NOMO-1 treated with DMSO at 0.1 percent for 48 hours (cell line): Measurements from ENCODE around the gene CDC42BPG.

ENCODE experiments used
- DNase-seq: peaks from one replicate; lab custom pipeline; 2025; ENCODE audit not compliant: unreplicated experiment; lab: John Stamatoyannopoulos, UW

Gene CDC42BPG

DNA sequence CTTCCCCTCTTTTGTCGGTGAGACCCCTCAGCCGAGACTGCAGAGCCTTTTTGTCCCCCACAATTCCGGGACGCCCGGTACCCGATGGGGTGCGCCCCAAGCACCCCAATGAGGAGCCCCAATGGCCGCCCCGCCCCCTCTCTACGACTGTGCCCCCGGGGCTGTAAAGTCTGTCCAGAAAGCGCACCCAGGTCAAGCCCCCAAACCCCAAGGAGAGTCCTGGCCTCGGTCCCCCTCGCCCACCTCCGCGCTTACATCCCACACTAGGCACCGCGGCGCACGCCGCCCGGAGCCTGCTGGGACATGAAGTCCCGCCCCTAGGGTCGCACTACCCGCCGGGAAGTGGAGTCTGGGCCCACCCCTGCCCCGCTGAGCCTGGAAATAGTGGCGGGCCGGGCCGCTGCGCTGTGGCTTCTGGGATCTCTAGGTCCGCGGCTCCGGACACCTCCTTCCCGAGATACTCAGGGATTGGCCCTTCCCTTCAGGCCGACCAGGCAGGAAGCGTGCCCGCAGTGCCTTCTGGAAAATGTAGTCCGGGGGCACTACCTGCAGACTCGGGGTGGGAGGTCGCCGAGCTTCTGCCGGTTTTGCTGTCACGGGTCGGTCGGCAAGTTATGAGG is 34.1 kb downstream of the CDC42BPG start, which contains the start of gene MEN1:
TSS of gene MEN1 (minus strand) at position 281 of the 620 bp plus-strand sequence. CDS start 442 bp downstream, outside the sequence.
- DNase-seq = peak; percentile 97

DNA sequence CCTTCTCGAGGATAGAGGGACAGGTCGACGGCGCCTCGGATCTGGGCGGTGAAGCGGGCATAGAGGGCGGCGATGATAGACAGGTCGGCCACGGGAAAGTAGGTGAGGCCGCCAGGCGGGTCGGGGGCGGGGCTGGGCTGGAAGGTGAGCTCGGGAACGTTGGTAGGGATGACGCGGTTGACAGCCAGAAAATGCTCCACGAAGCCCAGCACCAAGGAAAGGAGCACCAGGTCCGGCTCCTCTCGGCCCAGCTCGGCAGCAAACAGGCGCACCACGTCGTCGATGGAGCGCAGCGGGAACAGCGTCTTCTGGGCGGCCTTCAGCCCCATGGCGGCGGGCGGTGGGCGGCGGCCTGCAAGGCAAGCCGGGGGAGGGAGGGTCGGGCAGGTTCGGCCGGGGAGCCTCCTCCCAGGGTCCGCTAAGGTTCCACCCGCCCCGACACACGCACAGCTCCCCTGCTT is 34.6 kb downstream of the CDC42BPG start:
- DNase-seq = no peak

DNA sequence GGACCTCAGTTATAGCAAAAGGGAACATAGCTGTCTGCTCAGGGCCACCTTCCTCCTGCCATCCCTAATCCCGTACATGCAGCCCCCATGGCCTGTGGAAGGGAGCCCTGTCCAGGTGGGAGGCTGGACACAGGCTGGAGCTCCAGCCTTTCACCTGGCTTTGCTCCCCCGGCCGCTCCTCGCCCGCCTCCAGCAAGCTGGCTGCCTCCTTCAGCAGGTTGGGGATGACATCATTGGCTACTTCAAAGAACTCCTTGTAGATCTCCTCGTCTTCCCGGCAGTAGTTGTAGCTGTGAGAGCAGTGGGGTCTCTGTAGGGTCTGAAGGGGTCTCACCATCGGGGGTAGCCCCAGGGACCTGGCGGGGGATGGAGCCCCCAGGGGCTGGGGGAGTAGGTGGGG is 39.0 kb downstream of the CDC42BPG start:
- DNase-seq = no peak

DNA sequence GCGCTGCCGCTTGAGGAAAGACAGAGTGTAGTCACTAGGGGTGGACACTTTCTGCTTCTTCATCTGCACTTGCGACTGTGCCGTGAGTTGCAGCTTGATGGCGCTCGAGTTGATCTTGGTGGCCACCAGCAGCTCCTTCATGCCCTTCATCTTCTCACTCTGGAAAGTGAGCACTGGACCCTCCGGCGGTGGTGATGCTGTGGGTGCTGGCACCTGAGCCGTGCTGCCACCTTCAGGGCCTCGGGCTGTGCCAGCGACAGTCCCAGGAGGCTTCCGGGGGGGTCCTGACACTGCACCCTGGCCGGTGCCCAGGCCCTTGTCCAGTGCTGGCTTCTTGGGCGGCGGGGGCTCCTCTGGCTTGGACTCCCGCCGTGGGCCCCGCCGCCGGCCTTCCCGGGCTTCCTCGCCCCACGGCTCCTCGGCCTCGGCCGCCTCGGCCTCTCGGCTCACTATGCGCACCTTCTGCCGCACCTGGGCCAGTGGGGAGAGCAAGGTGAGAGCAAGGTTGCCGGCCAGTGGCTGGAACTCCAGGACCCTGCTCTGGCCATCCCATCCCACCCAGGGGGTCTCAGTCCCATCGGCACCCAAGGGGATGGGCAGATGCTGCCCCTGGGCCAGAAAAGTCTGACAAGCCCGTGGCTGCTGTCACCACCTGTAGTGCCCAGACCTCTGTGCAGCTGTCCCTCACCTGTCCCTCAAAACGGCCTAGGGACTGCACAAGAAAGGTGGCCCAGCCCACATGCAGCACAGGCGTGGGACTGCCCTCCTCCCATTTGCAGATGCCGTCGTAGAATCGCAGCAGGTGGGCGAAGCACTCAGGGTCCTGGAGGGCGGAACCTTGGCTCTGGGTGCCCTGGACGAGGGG is 39.9 kb downstream of the CDC42BPG start:
- no peak for DNase-seq

DNA sequence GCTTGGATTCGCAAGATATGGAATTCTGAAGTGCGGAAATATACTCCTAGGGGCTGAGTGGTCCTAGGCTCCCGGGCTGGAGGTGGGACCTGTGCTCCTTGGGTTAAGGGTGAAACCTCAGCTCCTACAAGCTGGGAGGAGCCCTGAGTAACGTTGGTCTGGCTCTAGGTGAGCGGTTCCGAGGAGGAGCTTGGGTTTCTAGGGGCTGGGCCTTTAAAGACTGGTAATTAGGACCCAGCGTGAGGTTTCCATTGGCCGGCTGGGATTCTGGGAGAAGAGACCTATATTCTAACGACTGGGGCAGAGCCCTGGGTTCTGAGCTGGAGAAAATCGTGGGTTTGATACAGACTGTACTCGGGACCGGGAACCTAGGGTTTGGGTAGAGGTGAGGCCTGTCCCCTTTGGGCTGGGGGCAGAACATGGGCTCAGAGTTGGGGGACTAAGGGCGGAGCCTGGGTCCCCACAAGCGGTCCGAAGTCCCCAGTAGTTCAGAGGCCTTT is 40.6 kb downstream of the CDC42BPG start:
- no peak for DNase-seq

DNA sequence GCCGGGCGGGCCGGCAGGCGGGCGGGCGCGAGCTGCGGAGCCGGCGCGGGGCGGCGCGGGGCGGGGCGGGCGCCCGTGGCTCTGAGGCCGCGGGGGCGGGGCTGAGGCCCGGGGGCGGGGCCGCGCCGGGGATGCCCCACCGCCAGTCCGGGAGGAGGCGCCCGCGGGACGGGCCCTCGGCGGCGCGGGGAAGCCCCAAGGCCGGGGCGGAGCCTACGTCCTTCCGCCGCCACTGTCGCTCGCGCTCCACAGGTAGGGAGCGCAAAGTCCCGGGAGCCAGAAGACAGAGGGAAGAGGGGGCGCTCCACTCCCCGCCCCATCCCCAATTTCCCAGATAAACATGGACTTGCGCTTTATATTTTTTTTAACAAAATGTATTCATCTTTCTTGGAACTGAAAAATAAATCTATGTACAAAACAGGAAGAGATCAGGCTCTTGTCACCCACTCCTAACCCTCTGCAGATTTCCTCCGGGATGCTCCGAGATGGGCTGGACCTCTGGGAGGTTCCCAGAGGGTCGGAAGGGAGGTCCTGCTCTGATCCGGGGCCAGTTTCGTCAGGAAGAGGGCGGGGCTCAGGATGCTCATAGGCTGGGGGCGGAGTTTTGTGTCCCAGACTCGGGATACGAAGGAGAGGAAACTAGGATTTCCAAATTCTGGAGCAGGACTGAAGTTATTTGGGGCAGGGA is 41.2 kb downstream of the CDC42BPG start, which contains the start of gene MAP4K2:
TSS of gene MAP4K2 (minus strand) at position 57 of the 688 bp plus-strand sequence. CDS start 65 bp downstream, outside the sequence.
- DNase-seq = peak; percentile 70

DNA sequence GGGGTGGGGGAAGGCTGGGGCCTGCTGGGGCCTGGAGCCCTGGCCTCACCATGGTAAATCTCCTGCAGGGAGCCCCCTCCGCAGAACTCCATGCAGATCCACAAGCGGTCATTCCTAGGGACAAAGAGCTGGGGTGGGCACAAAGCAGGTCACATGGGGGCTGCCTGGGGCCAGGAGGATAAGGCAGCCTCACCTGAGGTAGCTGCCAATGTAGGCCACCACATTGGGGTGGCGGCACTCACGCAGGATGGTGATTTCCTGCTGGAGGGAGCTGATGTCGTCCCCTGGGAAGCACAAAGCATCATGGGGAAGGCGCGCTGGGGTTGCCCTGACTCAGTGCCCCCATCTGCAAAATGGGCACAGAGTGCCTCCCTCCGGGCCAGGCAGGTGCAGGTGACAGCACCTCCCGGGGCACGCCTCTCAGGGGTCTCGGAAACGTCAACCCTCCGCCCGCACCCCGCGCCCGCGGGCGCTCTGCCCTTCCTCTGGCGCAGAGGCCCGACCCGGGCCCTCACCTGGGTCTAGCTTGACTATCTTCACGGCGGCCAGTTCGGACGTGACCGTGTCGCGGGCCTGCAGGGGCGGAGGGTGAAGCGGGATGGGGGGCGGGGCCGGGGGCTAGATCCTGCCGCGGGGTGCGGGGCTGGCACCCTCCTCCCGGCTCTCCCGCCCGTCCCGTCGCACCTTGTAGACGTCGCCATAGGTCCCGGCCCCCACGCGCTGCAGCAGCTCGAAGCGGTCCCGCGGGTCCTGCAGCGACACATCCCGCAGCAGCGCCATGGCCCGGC is 41.9 kb downstream of the CDC42BPG start:
- no peak for DNase-seq

DNA sequence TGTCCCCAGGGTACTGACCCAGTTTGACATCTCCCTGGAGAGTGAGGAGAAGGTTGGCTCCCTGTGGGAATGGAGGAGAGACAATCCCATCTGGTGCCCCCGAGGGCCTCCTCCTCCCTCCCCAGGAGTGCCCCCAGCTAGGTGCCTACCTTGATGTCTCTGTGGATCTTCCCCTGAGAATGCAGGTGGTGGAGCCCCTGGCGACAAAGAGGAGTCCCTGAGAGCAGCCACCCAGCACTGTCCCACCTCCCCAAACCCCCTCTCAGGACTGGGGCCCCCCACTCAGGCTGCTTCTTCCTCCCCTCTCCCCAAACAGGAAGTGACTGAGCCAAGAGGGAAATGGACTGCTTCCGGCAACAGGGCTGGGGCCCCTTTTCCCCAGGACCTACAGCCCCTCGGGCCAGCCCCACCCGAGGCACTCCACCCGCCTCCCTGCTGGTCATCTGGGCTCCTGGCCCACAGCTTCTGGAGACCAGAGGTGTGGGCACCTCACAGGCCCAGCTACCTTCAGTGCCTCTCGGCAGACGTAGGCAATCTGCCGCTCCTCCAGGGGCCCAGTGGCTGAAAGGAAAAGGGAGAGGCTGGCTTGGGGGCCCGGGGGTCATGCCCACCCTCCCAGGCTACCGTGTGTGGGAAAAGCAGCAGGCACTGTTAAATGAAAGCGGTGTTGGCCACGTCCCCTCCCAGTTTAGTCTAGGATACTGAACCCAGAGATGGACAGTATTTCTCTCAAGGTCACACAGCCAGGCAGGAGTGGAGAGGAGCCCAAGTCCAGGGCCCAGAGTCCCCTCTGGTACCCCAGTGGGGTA is 42.7 kb downstream of the CDC42BPG start:
- peak; percentile 1 for DNase-seq

DNA sequence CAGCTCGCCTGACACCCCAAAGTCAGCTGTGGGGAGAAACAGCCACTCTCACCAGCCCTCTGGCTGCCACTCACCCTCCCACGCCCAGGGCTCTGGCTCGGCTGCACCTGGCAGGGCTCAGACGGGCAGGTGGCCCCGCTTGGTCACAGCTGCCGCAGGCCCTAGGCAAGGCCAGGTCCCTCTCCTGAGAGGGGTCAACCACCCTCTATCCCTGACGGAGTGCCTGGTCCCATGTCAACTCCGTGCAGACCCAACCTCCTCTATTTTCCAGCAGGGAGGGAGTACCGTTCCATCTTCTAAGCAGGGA is 43.3 kb downstream of the CDC42BPG start:
- no peak for DNase-seq

DNA sequence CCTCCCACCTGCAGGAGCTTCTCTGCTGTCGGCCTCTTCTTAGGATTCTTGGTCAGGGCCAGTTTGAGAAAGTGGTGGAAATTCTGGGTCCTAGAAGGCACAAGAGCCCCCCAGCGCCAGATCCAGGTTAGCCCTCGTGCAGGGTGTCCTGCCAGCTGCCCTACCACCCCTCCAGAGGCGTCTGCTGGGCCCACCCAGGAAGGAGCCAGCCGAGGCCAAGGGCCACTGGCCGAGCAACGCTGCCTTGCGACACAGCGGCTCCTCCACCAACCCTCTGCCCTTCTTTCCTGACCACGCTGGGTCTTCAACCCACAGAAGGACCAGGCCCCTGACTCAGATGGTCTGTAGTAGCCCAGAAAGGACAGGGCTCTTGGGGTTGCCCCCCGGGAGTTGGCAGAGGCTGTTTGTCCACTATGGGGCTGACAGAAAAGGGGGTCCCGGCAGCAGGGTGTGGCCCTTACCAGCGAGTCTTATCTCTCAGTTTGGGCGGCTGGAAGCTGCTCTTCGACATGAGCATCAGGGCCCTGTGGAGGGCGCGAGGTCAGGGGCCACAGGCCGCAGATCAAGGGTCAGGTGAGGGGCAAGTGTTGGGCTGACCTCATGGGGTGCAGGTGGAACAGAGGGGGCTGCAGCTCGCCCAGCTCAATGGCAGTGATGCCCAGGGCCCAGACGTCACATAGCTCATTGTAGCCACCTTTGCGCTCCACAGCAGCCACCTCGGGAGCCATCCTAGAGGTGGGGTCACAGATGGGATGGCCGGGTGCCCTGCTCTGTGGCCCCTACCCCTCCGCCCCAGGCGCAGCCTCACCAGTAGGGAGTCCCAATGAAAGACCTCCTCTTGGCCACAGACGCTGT is 43.9 kb downstream of the CDC42BPG start:
- DNase-seq = no peak

DNA sequence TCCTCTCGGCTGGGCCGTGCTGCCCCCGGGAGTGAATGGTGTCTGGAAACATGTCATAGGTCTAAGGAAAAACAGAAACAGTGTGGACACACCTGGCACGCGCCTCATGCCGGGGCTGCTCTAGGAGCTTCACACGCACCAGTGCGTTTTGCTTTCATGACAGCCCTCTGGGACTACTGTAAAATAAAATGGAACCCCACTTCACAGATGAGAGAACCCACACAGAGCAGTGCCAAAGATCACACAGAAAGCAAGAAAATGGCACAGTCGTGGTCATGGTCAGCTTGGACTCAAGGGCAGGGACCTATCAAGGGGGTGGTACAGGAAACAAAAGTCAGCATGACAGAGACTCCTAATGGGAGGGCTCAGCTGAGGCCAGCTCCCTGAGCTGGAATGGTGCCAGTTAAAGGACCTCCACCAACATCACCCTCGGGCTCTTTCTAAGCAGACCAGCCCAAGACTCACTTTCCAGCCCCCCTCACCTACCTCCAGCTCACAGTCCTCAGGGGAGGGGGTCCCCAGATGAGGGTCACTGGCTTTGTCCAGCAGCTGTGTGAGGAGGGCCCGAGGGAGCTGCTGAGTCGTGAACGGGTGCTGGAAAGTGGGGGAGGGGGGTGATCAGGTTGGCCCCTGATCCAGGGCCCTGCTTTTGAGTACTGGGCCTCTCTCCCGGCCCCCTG is 44.7 kb downstream of the CDC42BPG start:
- DNase-seq = no peak

DNA sequence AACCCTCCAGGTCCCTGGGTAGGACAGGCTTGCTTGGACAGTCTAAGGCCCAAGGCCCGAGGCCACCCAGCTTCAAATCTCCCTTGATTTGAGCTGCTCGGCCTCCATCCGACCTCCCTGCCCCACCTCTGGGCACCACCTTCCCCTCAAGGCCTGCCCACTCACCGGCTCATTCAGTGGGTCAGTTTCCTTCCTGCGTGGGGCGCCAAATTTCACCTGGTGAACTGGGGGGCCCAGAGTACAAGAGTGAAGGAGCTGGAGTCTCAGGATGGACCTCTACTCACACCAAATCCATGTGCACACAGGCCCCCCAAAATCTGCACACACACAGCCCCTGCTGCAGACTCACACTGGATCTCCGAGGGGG is 45.2 kb downstream of the CDC42BPG start:
- DNase-seq = no peak

DNA sequence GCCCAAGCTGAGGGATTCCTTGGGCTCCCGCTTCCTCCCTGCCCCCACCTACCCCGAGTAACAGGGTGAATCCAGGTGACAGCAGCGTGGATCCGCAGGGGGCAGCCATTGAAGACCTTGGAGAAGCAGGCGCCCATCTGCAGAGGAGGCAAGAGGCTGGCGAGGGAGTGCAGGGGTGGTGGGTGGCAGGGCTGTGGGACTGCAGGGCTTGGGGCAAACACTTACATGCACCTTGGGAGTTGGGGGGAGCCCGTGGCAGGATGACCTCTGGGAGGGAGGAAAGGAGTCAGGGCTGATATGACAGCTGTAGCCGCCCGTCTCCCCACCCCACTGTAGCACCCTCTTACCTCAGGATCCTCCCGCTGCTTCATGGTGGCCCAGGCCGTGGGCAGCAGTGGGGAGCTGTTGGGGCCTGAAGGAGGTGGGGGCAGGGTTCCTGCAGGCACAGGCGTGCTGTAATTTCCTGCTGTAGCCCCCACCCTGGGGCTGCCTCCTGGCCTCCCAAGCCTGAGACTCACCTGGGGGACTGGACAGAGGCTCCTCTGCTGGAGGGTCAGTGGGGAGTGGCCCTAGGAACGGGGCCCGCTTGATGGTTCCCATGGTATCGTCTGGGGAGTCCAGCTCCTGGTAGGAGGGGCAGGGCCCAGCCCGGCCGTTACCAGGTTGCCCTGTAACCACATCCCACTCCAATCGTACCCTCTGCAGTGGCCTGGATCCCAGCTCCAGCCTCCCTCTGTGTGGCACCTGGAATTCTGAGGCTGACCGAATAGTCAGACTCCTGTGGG is 47.5 kb downstream of the CDC42BPG start:
- DNase-seq = no peak

DNA sequence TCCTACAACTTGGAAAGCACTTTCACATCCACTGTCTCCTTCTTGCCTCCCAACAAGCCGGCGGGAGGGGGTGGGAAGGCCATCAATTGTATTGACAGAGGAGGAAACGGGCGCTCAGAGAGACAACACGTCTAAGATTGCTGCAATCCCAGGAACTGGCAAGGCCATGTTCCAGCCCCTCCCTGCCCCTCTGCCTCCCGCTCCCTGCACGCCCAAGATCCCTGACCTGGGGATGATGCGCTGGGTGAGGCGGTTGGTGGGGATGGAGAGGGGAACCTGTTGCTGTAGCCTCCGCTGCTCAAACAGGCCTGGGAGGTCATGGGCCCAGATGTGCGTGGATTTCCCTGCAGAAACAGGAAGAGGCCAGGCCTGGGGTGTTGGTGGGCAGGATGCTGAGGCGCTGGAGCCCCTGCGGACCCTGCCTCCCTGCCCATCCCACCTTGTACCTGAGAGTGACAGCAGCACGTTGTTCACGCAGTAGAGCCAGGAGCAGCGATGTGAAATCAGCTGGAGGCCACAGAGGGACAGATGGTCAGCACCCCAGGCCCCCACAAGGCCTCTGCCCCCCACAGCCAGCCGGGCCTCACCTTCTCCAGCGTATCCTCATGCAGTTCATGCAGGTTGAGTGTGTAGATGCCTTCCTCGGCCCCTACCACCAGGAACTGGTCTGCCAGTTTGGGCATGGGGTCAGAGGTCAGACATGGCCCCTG is 48.3 kb downstream of the CDC42BPG start:
- no peak for DNase-seq

DNA sequence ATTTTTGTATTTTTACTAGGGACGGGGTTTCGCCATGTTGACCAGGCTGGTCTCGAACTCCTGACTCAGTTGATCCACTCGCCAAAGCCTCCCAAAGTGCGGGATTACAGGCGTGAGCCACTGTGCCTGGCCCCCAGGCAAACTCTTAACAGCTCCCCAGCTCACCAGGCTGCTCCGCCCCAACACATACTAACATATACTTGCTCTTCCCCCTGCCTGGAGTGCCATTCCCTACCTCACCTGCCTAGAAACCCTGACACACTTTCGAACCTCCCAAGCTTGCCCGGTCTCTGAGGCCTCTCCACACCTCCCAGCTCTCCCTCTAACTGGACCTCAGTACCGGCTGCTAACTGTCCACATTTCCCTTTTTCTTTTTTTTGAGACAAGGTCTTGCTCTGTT is 49.9 kb downstream of the CDC42BPG start:
- no peak for DNase-seq

DNA sequence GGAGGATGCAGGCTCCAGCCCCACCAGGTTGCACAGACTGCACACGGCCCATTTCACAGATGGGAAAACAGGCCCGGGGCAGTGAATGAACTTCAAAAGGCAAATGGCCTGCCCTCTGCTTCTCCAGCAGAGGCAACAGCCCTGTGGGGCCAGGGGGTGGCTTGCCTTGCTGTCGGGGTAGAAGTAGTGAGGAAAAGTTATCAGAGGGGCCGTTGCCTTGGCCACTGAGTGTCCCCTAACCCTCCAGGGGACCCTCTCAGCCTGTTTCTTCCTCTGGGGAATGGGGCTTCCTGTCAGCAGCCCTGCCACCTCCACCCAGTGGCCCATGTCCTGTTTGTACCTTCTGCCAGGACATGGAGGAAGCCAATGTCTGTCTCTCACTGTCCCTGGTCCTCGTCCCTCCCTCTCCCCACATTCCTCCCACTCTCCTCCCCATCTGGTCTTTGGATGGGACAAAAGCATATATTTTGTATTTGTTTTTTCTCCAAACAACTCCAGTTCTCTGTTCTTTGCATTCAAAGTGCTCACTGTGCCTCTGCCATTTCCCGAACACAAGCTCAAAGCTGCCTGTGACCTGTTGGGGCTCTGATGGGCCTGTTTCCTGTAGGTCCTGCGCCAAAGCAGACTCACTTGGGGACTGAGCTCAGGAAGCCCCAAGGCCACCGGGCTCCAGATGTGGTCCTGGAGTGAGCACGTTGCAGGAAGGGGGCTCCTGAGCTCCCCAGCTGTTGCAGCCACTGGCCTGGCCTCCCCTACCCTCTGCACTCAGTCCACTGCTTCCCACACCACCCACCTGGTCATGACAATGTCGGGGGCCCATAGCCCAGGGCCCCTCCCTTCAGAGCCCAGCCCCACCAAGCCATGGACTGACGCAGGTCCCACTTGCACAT is 50.9 kb downstream of the CDC42BPG start:
- DNase-seq = no peak
